ENCODE measurements around the gene PGAM2. TPM values are rescaled to one million over a fixed set of nuclear protein-coding genes. Genes with fewer than 3 reads are reported as not detected.

The PGAM2 gene
- 1 to 10 TPM; 1.2 to 1.3 TPM for total RNA-seq
- 4.3 TPM for polyA plus RNA-seq (2013, experiment 1 of 2)
- 4.4 TPM for polyA plus RNA-seq (2013, experiment 2 of 2)
- long read RNA-seq, experiment 1, partial matches to known transcripts: 0 of 1 reads
- long read RNA-seq, experiment 1, other reads (novel, unspliced or antisense): 0 of 1 reads
- long read RNA-seq, experiment 2: 0 reads
- long read RNA-seq, experiment 3: 0 reads
- long read RNA-seq, experiment 4, partial matches to known transcripts: 0 of 2 reads
- long read RNA-seq, experiment 4, other reads (novel, unspliced or antisense): 0 of 2 reads

DNA sequence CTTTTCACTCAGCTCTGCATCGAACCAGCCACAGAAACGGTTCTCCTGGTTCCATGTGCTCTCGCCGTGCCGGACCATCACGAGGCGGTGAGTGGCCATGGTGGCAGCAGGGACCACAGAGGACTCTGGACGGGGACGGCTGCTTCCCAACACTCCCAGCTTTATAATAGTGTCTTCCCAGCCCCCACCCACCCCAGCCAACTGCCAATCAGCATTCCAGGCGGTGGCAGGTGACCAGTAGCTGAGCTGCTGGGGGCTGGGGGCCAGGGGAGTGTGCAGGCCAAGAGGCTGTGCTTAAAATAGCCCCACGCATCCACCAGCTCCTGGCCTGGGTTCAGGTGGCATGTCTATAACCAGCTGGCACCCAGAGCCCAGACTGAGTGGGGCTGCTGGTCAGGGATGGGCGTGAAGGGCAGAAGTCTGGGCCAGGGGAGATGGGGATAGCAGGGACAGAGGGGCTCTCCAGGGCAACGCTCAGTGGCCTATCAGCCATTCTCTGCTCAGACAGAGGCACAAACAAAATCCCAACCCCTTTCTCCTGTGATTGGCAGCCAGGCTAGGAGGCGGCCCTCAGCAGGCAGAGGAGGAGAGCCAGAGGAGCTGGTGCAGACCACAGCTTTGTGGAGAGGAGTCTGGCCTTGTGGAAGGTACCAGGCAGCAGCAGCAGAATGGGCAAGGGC lies at the start of gene PGAM2:
PGAM2 (minus strand) TSS at position 137 of the 680 bp plus-strand sequence; CDS start at position 99, 38 bp downstream.
- Mint-ChIP-seq H3K27ac (no peak within 1 kb of the TSS), H3K9me3 (no peaks in the 10 kb centered on the region), H3K4me1 (peaks cover 3% of the 10 kb centered on the region), H3K4me3 (no peak within 1 kb of the TSS), H3K27me3 (ENCODE audit: insufficient read depth) (peaks cover 23% of the 10 kb centered on the region), H3K36me3 (ENCODE audit: low read depth) (peaks cover 6% of the 10 kb centered on the region)
- Histone ChIP-seq H3K9me3 (ENCODE audit: control insufficient read depth, low read length) (no peaks in the 10 kb centered on the region), H3K27me3 (ENCODE audit: control insufficient read depth, insufficient read depth, low read length, poor library complexity, severe bottlenecking) (peaks cover 10% of the 10 kb centered on the region), H3K4me3 (ENCODE audit: low read length) (no peak within 1 kb of the TSS), H3K27ac (ENCODE audit: low read depth, low read length) (peak within 1 kb of the TSS; percentile 69), H3K36me3 (ENCODE audit: control insufficient read depth, insufficient read depth, low read length) (peaks cover 8% of the 10 kb centered on the region), H3K4me1 (ENCODE audit: control insufficient read depth, insufficient read depth, low read length) (peaks cover 10% of the 10 kb centered on the region), H3K9ac (ENCODE audit: extremely low read depth, low read length, poor library complexity, severe bottlenecking) (no peak within 1 kb of the TSS)
- TF ChIP-seq CTCF (conservative IDR thresholded peaks at IDR 0.05): no peak
- WGBS, 2 experiments (ENCODE audit: insufficient coverage in 1 of 2, insufficient read length in 1 of 2): 53 to 68% methylated on average over 10 to 14 of the region's 14 CpGs
- peak; percentile 85 for DNase-seq

DNA sequence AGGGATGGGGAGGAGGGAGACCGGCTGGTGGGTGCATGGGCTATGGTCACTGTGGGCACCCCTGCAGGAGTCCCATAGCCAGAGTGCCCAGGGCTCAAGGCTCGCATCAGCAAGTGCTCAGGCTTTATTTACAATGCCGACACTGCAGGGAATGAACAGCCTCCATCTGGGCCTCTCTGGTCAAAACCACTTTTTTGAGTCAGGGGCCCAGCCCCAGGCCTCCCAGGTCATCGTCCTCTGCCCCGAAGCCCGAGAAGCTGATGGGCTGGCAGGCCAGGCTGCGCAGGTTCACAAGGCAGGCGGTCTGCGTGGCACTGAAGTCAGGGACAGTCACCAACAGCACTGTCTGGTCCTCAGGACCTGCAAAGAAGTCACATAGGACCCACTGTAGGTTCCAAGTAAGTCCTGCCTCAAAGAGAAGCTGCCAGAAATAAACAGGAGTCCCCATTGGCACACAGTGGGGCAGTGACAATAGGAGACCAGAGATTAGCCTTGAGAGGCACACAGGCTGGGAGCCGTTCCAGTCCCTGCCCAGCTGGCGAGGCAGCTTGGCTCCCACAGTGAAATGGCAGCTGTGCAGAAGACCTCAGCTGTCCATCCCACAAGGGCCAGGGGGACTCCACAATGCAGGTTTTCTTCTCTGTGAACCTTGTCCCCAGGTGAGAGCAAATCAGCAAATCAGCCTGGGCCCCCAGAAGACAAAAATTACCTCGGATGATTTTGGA lies 49.4 kb upstream of the PGAM2 start:
- no peak overlapping the region for H3K27ac ChIP-seq (ENCODE audit: low read depth, low read length)
- Mint-ChIP-seq H3K4me3 (no peak overlapping the region), H3K36me3 (ENCODE audit: low read depth) (peaks cover 66% of the 10 kb centered on the region), H3K27me3 (ENCODE audit: insufficient read depth) (no peaks in the 10 kb centered on the region), H3K9me3 (no peaks in the 10 kb centered on the region), H3K4me1 (no peaks in the 10 kb centered on the region), H3K27ac (no peak overlapping the region)
- no peaks in the 10 kb centered on the region for H3K27me3 ChIP-seq (ENCODE audit: control insufficient read depth, insufficient read depth, low read length, poor library complexity, severe bottlenecking)
- peaks cover 5% of the 10 kb centered on the region for H3K36me3 ChIP-seq (ENCODE audit: control insufficient read depth, insufficient read depth, low read length)
- H3K9ac ChIP-seq (ENCODE audit: extremely low read depth, low read length, poor library complexity, severe bottlenecking): no peak overlapping the region
- no peak overlapping the region for H3K4me3 ChIP-seq (ENCODE audit: low read length)
- H3K4me1 ChIP-seq (ENCODE audit: control insufficient read depth, insufficient read depth, low read length): no peaks in the 10 kb centered on the region
- no peak for DNase-seq
- H3K9me3 ChIP-seq (ENCODE audit: control insufficient read depth, low read length): no peaks in the 10 kb centered on the region
- no peak for TF ChIP-seq CTCF (conservative IDR thresholded peaks at IDR 0.05)
- 91 to 93% methylated on average over 11 to 12 of the region's 12 CpGs for WGBS, 2 experiments (ENCODE audit: insufficient coverage in 1 of 2, insufficient read length in 1 of 2)

DNA sequence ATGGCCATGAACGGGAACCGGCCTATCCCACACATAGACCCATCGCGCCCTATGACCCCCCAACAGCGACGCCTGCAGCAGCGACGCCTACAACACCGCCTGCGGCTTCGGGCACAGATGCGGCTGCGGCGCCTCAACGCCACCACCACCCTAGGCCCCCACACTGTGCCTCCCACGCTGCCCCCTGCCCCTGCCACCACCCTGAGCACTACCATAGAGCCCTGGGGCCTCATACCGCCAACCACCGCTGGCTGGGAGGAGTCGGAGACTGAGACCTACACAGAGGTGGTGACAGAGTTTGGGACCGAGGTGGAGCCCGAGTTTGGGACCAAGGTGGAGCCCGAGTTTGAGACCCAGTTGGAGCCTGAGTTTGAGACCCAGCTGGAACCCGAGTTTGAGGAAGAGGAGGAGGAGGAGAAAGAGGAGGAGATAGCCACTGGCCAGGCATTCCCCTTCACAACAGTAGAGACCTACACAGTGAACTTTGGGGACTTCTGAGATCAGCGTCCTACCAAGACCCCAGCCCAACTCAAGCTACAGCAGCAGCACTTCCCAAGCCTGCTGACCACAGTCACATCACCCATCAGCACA lies 48.5 kb upstream of the PGAM2 start:
- Histone ChIP-seq H3K27me3 (ENCODE audit: control insufficient read depth, insufficient read depth, low read length, poor library complexity, severe bottlenecking) (no peaks in the 10 kb centered on the region), H3K27ac (ENCODE audit: low read depth, low read length) (no peak overlapping the region), H3K9ac (ENCODE audit: extremely low read depth, low read length, poor library complexity, severe bottlenecking) (no peak overlapping the region), H3K4me3 (ENCODE audit: low read length) (no peak overlapping the region), H3K4me1 (ENCODE audit: control insufficient read depth, insufficient read depth, low read length) (no peaks in the 10 kb centered on the region), H3K36me3 (ENCODE audit: control insufficient read depth, insufficient read depth, low read length) (peaks cover 5% of the 10 kb centered on the region), H3K9me3 (ENCODE audit: control insufficient read depth, low read length) (no peaks in the 10 kb centered on the region)
- H3K9me3 Mint-ChIP-seq: no peaks in the 10 kb centered on the region
- no peak overlapping the region for H3K4me3 Mint-ChIP-seq
- WGBS, 2 experiments (ENCODE audit: insufficient coverage in 1 of 2, insufficient read length in 1 of 2): 91 to 97% methylated on average over 10 to 24 of the region's 24 CpGs
- no peak for TF ChIP-seq CTCF (conservative IDR thresholded peaks at IDR 0.05)
- no peak for DNase-seq
- no peaks in the 10 kb centered on the region for H3K4me1 Mint-ChIP-seq
- no peak overlapping the region for H3K27ac Mint-ChIP-seq
- peaks cover 59% of the 10 kb centered on the region for H3K36me3 Mint-ChIP-seq (ENCODE audit: low read depth)
- H3K27me3 Mint-ChIP-seq (ENCODE audit: insufficient read depth): no peaks in the 10 kb centered on the region

Data from endodermal cell (in vitro differentiated cells).